A549 (cell line): Measurements from ENCODE around the gene BFSP1.

ENCODE experiments used
- CEBPB ChIP-seq, 2 experiments: fragments of >200 bp in 1 of 2; sonication (Bioruptor Twin) in 1 of 2; formaldehyde crosslinking in 1 of 2; IDR thresholded peaks; 2 replicates each; pipeline ENCODE4 v1.6.1; 2012 to 2016
- CHD2 ChIP-seq: fragments of 150-350 bp; IDR thresholded peaks from 2 replicates; pipeline ENCODE4 v1.6.1; 2014; ENCODE audit warnings: low read length; ENCODE audit not compliant: partially characterized antibody
- CHD4 ChIP-seq: fragments of 200-600 bp; sonication (generic); IDR thresholded peaks from 2 replicates; pipeline ENCODE4 v1.6.1; 2016; ENCODE audit warnings: antibody characterized with exemption, mild to moderate bottlenecking, borderline replicate concordance
- CTCF ChIP-seq: fragments of >200 bp; sonication (Bioruptor Twin); formaldehyde crosslinking; IDR thresholded peaks from 3 replicates; pipeline ENCODE4 v1.5.1; 2016
- EP300 ChIP-seq, 2 experiments: fragments of >200 bp; sonication (Bioruptor Twin); formaldehyde crosslinking; IDR thresholded peaks; 2 replicates in 1 of 2; 3 replicates in 1 of 2; pipeline ENCODE4 v1.6.1; 2016 to 2017
- POLR2A ChIP-seq: IDR thresholded peaks from 2 replicates; pipeline ENCODE4 v1.6.1; 2012; ENCODE audit warnings: mild to moderate bottlenecking, low read length
- RFX5 ChIP-seq: fragments of 450-650 bp; IDR thresholded peaks from 2 replicates; pipeline ENCODE4 v1.7.1; 2014; ENCODE audit warnings: antibody characterized with exemption, mild to moderate bottlenecking, moderate library complexity
- USF2 ChIP-seq: fragments of 450-650 bp; IDR thresholded peaks from 2 replicates; pipeline ENCODE4 v1.6.1; 2014; ENCODE audit warnings: antibody characterized with exemption
- TF ChIP-seq, protein P1 (sequence below): fragments of 200-600 bp; sonication (generic); IDR thresholded peaks from 2 replicates; pipeline ENCODE4 v1.6.1; 2016; ENCODE audit warnings: antibody characterized with exemption, mild to moderate bottlenecking, moderate library complexity

DNA sequence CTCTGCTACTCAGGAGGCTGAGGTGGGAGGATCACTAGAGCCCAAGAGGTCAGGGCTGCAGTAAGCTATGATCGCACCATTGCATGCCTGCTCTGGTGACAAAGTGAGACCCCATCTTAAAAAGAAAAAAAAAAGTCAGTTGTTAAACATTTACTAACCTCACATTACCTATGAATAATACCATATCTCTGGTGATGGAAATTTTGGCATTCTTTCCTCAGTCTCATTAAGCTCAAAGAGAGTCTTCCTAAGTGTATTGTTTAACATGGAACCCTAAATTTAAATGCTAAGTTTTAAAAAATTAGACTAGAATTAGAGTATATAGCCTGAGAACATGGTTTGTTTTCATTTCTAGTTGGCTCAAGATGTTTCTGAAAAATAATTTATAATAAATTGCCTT is 11.3 kb upstream of the BFSP1 start:
- no peak for TF ChIP-seq EP300 (IDR thresholded peaks at IDR 0.05)
- TF ChIP-seq CTCF = no peak
- no peak for TF ChIP-seq RFX5
- TF ChIP-seq CHD4 = no peak
- TF ChIP-seq, protein P1, sequence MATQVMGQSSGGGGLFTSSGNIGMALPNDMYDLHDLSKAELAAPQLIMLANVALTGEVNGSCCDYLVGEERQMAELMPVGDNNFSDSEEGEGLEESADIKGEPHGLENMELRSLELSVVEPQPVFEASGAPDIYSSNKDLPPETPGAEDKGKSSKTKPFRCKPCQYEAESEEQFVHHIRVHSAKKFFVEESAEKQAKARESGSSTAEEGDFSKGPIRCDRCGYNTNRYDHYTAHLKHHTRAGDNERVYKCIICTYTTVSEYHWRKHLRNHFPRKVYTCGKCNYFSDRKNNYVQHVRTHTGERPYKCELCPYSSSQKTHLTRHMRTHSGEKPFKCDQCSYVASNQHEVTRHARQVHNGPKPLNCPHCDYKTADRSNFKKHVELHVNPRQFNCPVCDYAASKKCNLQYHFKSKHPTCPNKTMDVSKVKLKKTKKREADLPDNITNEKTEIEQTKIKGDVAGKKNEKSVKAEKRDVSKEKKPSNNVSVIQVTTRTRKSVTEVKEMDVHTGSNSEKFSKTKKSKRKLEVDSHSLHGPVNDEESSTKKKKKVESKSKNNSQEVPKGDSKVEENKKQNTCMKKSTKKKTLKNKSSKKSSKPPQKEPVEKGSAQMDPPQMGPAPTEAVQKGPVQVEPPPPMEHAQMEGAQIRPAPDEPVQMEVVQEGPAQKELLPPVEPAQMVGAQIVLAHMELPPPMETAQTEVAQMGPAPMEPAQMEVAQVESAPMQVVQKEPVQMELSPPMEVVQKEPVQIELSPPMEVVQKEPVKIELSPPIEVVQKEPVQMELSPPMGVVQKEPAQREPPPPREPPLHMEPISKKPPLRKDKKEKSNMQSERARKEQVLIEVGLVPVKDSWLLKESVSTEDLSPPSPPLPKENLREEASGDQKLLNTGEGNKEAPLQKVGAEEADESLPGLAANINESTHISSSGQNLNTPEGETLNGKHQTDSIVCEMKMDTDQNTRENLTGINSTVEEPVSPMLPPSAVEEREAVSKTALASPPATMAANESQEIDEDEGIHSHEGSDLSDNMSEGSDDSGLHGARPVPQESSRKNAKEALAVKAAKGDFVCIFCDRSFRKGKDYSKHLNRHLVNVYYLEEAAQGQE = no peak
- TF ChIP-seq POLR2A = no peak
- TF ChIP-seq CHD2 = no peak
- no peak for TF ChIP-seq CEBPB (IDR thresholded peaks at IDR 0.05)
- no peak for TF ChIP-seq USF2
